ENCODE data around the gene KCTD16. TPM values are rescaled to one million over a fixed set of nuclear protein-coding genes. Genes with fewer than 3 reads are reported as not detected.

The KCTD16 gene
- polyA plus RNA-seq, 2 of the 4 experiments (the other 2 are of a cell fraction) = 0.10 to 0.32 TPM

- H3K27ac ChIP-seq = no peak overlapping the region
- no peaks in the 10 kb centered on the region for H3K4me1 ChIP-seq
- DNase-seq (ENCODE audit: low read depth in 1 of 2, low spot score in 1 of 2) (no peak), FAIRE-seq (no peak), ATAC-seq (no peak)
- no peak overlapping the region for H3K4me2 ChIP-seq
- 24% methylated on average over 1 of the region's 1 CpG for WGBS (ENCODE audit: missing lambda C conversion rate)
- H3K9me3 ChIP-seq = no peaks in the 10 kb centered on the region
- no peak for TF ChIP-seq RAD21 (conservative IDR thresholded peaks at IDR 0.05 in 1 of 2, IDR thresholded peaks at IDR 0.05 in 1 of 2)
- TF ChIP-seq ZFP36 (IDR thresholded peaks at IDR 0.05; ENCODE audit: borderline replicate concordance, partially characterized antibody) = no peak
- no peak for TF ChIP-seq NR3C1 (IDR thresholded peaks at IDR 0.05)
- TF ChIP-seq EHF (CRISPR knock-in tag; IDR thresholded peaks at IDR 0.05) = no peak
- TF ChIP-seq JUNB (IDR thresholded peaks at IDR 0.05) = no peak
- TF ChIP-seq NFE2L2 (conservative IDR thresholded peaks at IDR 0.05; ENCODE audit: low read length) = no peak
- TF ChIP-seq CTCF (IDR thresholded peaks at IDR 0.05) = no peak
- TF ChIP-seq MAFK (IDR thresholded peaks at IDR 0.05; ENCODE audit: partially characterized antibody) = no peak
- TF ChIP-seq JUN (IDR thresholded peaks at IDR 0.05) = no peak
- TF ChIP-seq GATA3 (IDR thresholded peaks at IDR 0.05; ENCODE audit: borderline replicate concordance) = no peak
- TF ChIP-seq PBX3 (IDR thresholded peaks at IDR 0.05) = no peak
- no peak for TF ChIP-seq MYC (IDR thresholded peaks at IDR 0.05; ENCODE audit: borderline replicate concordance, low read length)
- TF ChIP-seq BHLHE40 (IDR thresholded peaks at IDR 0.05; ENCODE audit: low read depth, low read length) = no peak
- no peak for TF ChIP-seq POLR2AphosphoS2 (conservative IDR thresholded peaks at IDR 0.05; ENCODE audit: low read length)
- TF ChIP-seq CHD4 (IDR thresholded peaks at IDR 0.05; ENCODE audit: borderline replicate concordance) = no peak
- TF ChIP-seq HOXB5 (CRISPR knock-in tag; IDR thresholded peaks at IDR 0.05) = no peak
- TF ChIP-seq FOXS1 (CRISPR knock-in tag; IDR thresholded peaks at IDR 0.05) = no peak
- no peak for TF ChIP-seq SREBF2 (IDR thresholded peaks at IDR 0.05)
- no peak for TF ChIP-seq RARB (CRISPR knock-in tag; IDR thresholded peaks at IDR 0.05)
- no peak for TF ChIP-seq MAZ (IDR thresholded peaks at IDR 0.05; ENCODE audit: borderline replicate concordance, low read depth, low read length)
- ChIA-PET POLR2A (no interaction called here), CTCF (no interaction called here)
- no peak overlapping the region for H3K4me3 ChIP-seq
Observed at GRCh38 chr5:144531188-144531587, 360.5 kb downstream of the KCTD16 start.

Small RNAs within 50 kb of the gene (small RNA-seq; reads per million reads assigned to genes)
- gene CKS1BP5 (0 reads per million in 6 experiments), gene RN7SL87P (0 reads per million in 6 experiments)

Other genes with a start within 250 kb of the KCTD16 start
- gene YIPF5, start 214 bp upstream of the KCTD16 start, polyA plus RNA-seq (2011; rRNA removed) = 73.8 and 80.2 TPM in 2 replicates
- 54.9 to 59.2 TPM (median 57.8 TPM) in 3 replicates for gene YIPF5, start 214 bp upstream of the KCTD16 start, polyA plus RNA-seq (2017; fragmentation: RNase III; extraction: RNeasy Plus Mini Kit Qiagen cat#74134 plus additional on column Dnase treatment)